Measurements from ENCODE around the gene GALT. TPM values are rescaled to one million over a fixed set of nuclear protein-coding genes. Genes with fewer than 3 reads are reported as not detected.

The GALT gene
- total and polyA plus RNA-seq, 2 of the 13 experiments (the other 11 are each of a cell fraction or from before 2014, with no cell fraction given): 40.4 to 46.3 TPM

GRCh38 chr9:34636791-34637355 lies 9.6 kb upstream of the GALT start (continued):
- TF ChIP-seq FOSL2 (CRISPR knock-in tag; IDR thresholded peaks at IDR 0.05): 0 out of 2 replicates have a peak, but pooled peaks have one; percentile 5
- TF ChIP-seq ZNF567 (CRISPR knock-in tag; IDR thresholded peaks at IDR 0.05; ENCODE audit: borderline replicate concordance): 0 out of 2 replicates have a peak, but pooled peaks have one; percentile 3
- TF ChIP-seq ZSCAN12 (CRISPR knock-in tag; IDR thresholded peaks at IDR 0.05): 0 out of 2 replicates have a peak, but pooled peaks have one; percentile 1
- TF ChIP-seq MAX (IDR thresholded peaks at IDR 0.05): peak; percentile 93; the same call in 1 of the 2 replicates
- TF ChIP-seq SMAD9 (CRISPR knock-in tag; IDR thresholded peaks at IDR 0.05): 0 out of 2 replicates have a peak, but pooled peaks have one; percentile 21
- TF ChIP-seq ZNF790 (CRISPR knock-in tag; IDR thresholded peaks at IDR 0.05; ENCODE audit: borderline replicate concordance): 0 out of 2 replicates have a peak, but pooled peaks have one; percentile 20
- no peak for TF ChIP-seq TIGD3 (CRISPR knock-in tag; IDR thresholded peaks at IDR 0.05; ENCODE audit: borderline replicate concordance)
- no peak for TF ChIP-seq LCORL (IDR thresholded peaks at IDR 0.05)
- 0 out of 2 replicates have a peak, but pooled peaks have one; percentile 6 for TF ChIP-seq LCORL (CRISPR knock-in tag; IDR thresholded peaks at IDR 0.05)
- TF ChIP-seq ZNF253 (CRISPR knock-in tag; IDR thresholded peaks at IDR 0.05; ENCODE audit: borderline replicate concordance): peak; percentile 34; the same call in 1 of the 2 replicates
- TF ChIP-seq ZNF281 (CRISPR knock-in tag; IDR thresholded peaks at IDR 0.05; ENCODE audit: borderline replicate concordance): 0 out of 2 replicates have a peak, but pooled peaks have one; percentile 6
- 0 out of 2 replicates have a peak, but pooled peaks have one; percentile 16 for TF ChIP-seq ZNF225 (CRISPR knock-in tag; IDR thresholded peaks at IDR 0.05)
- 0 out of 2 replicates have a peak, but pooled peaks have one; percentile 46 for TF ChIP-seq ZNF264 (CRISPR knock-in tag; IDR thresholded peaks at IDR 0.05)
- TF ChIP-seq DMTF1 (CRISPR knock-in tag; IDR thresholded peaks at IDR 0.05): peak; percentile 52; the same call in 1 of the 2 replicates
- no peak for TF ChIP-seq RFX3 (CRISPR knock-in tag; IDR thresholded peaks at IDR 0.05)
- TF ChIP-seq NR1H2 (CRISPR knock-in tag; IDR thresholded peaks at IDR 0.05; ENCODE audit: borderline replicate concordance, low read depth): no peak
- TF ChIP-seq ZNF703 (CRISPR knock-in tag; IDR thresholded peaks at IDR 0.05; ENCODE audit: borderline replicate concordance): peak; percentile 38; the same call in 1 of the 2 replicates
- TF ChIP-seq HNRNPL (IDR thresholded peaks at IDR 0.05; ENCODE audit: low read depth, low read length): no peak

Measured in HepG2 (cell line).